GM21367 (cell line): ENCODE data around the gene GSTO2.
"Not testable (repeated sequence)": the region's sequence is repeated elsewhere in the genome, so short reads cannot be mapped to it uniquely, and the experiment has no call there.

ENCODE experiments used
- ATAC-seq: cut with Tn5 transposase; IDR thresholded peaks from one replicate; pipeline ENCODE4 v1.9.1; 2021; ENCODE audit not compliant: unreplicated experiment

Gene GSTO2

GRCh38 chr10:104268713-104269645, at the start of gene GSTO2:
TSS of gene GSTO2 (plus strand) at chr10:104269184. CDS start at chr10:104274916, 5,732 bp downstream.
- ATAC-seq = peak; percentile 98

- ATAC-seq = no peak
These were observed 48.5 kb upstream of the GSTO2 start for GRCh38 chr10:104220522-104220921.

- ATAC-seq = no peak
These were observed 45.7 kb upstream of the GSTO2 start for GRCh38 chr10:104223304-104223703.

GRCh38 chr10:104230490-104230889, 38.5 kb upstream of the GSTO2 start:
- ATAC-seq = no peak

- ATAC-seq = peak; percentile 100
These were observed 37.0 kb upstream of the GSTO2 start, which contains the start of gene CFAP43 for GRCh38 chr10:104231784-104232612. TSS of gene CFAP43 (minus strand) at chr10:104232364. CDS start at chr10:104232246, 118 bp downstream.

GRCh38 chr10:104232613-104233102, 36.3 kb upstream of the GSTO2 start:
- ATAC-seq = no peak

- ATAC-seq = no peak
These were observed 35.2 kb upstream of the GSTO2 start for GRCh38 chr10:104233817-104234216.

GRCh38 chr10:104234934-104235333, 34.0 kb upstream of the GSTO2 start:
- no peak for ATAC-seq

GRCh38 chr10:104235801-104236200, 33.2 kb upstream of the GSTO2 start:
- ATAC-seq = no peak

GRCh38 chr10:104240078-104240477, 28.9 kb upstream of the GSTO2 start:
- no peak for ATAC-seq

- no peak for ATAC-seq
These were observed 26.4 kb upstream of the GSTO2 start for GRCh38 chr10:104242545-104242944.

GRCh38 chr10:104243009-104243408, 26.0 kb upstream of the GSTO2 start:
- not testable (repeated sequence) for ATAC-seq

- no peak for ATAC-seq
These were observed 25.5 kb upstream of the GSTO2 start for GRCh38 chr10:104243512-104243911.

- ATAC-seq = no peak
These were observed 23.8 kb upstream of the GSTO2 start for GRCh38 chr10:104245066-104245632.

- ATAC-seq = no peak
These were observed 22.0 kb upstream of the GSTO2 start for GRCh38 chr10:104246976-104247375.

GRCh38 chr10:104247513-104248146, 21.4 kb upstream of the GSTO2 start:
- ATAC-seq = no peak

- not testable (repeated sequence) for ATAC-seq
These were observed 20.1 kb upstream of the GSTO2 start for GRCh38 chr10:104248931-104249330.

GRCh38 chr10:104250371-104250770, 18.6 kb upstream of the GSTO2 start:
- ATAC-seq = no peak

GRCh38 chr10:104251443-104251842, 17.5 kb upstream of the GSTO2 start:
- ATAC-seq = no peak

GRCh38 chr10:104252368-104252767, 16.6 kb upstream of the GSTO2 start:
- ATAC-seq = no peak

- no peak for ATAC-seq
These were observed 15.9 kb upstream of the GSTO2 start for GRCh38 chr10:104253106-104253505.
